WI38 (cell line): ENCODE data around the gene NIPAL1.

Source experiments
- H3K4me3 ChIP-seq: 2 replicates; pipeline ENCODE4 v1.5.1; 2011; ENCODE audit warnings: low read depth, mild to moderate bottlenecking, control low read depth, low read length
- TF ChIP-seq, protein P1 (sequence below): IDR thresholded peaks from 2 replicates; pipeline ENCODE4 v1.5.1; 2012; ENCODE audit warnings: low read depth, mild to moderate bottlenecking, control low read depth, low read length

The NIPAL1 gene

DNA sequence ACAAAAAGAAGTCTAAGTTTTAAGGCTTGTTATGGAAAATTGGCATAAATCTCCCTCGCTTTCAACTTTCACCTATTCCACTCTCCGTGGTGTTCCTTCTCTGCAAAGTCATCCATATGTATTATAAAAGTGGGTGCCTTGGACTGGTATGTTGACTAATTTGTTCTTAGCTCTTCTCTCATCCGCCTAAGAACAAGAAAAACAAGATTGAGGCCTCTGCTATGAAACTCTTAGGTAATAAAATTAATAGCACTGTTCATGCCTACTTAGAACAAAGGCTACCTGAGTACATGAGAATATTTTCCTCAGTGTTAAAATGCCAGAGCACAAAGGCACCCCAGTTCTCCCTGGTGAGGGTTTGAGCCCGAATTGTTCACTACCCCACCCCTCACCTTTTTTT lies 1.4 kb upstream of the NIPAL1 start:
- H3K4me3 ChIP-seq: no peak overlapping the region
- TF ChIP-seq, protein P1, sequence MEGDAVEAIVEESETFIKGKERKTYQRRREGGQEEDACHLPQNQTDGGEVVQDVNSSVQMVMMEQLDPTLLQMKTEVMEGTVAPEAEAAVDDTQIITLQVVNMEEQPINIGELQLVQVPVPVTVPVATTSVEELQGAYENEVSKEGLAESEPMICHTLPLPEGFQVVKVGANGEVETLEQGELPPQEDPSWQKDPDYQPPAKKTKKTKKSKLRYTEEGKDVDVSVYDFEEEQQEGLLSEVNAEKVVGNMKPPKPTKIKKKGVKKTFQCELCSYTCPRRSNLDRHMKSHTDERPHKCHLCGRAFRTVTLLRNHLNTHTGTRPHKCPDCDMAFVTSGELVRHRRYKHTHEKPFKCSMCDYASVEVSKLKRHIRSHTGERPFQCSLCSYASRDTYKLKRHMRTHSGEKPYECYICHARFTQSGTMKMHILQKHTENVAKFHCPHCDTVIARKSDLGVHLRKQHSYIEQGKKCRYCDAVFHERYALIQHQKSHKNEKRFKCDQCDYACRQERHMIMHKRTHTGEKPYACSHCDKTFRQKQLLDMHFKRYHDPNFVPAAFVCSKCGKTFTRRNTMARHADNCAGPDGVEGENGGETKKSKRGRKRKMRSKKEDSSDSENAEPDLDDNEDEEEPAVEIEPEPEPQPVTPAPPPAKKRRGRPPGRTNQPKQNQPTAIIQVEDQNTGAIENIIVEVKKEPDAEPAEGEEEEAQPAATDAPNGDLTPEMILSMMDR: no peak

DNA sequence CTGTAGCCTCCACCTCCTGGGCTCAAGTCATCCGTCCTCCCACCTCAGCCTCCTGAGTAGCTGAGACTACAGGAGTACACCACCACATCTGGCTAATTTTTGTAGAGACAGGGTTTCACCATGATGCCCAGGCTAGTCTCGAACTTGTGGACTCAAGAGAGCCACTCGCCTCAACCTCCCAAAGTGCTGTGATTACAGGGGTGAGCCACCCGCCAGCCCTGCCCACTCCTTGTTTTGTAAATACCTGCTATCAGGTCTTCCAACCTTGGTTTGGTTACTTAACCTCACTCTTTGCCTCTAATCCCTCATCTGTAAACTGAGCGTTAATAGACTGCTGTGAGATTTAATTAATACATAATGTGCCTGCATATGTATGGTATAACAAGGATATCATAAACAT lies 894 bp upstream of the NIPAL1 start:
- TF ChIP-seq, protein P1: no peak
- H3K4me3 ChIP-seq: no peak overlapping the region

DNA sequence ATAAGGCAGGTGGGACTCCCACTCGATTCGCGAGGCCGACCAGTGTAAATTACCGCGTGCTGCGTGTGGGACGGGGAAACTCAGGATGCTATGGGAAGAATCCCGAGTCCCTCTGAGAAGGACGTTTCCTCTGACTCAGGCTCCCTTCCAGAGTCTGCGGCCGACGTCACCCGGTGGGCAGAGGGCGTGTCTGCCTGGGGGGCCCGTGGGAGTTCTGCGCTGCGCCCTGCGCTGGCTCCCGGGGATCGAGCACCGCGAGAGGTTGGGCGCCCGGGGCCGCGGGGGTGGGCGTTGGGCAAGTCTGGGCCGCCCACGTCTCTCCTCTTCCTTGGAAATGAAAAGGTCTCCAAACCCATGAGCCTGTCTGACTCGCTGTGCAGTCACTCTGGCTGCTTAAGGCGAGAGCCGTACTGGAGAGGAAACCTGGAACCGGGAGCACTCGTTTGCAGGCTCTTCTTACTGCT lies 568 bp downstream of the NIPAL1 start:
- TF ChIP-seq, protein P1: no peak
- peak overlapping the region; percentile 61 for H3K4me3 ChIP-seq

DNA sequence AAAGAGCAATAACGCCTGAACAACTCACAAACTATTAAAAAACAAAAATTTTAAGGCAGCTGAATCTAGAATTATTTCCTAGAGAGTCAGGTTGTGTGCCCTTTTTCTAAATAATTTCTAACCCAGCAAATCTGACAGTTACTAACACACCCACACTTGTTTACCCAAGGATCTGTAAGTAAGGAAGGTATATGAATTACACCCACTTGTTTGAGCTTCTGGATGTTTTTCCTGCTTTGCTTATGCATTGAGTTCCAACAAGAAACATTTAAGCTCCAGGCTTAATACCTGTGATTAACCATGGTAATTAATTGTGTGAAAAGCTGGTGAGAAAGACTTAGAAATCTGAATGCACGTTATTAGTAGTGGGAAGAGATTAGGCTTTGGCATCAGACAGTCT lies 1.5 kb downstream of the NIPAL1 start:
- TF ChIP-seq, protein P1: no peak
- no peak overlapping the region for H3K4me3 ChIP-seq

DNA sequence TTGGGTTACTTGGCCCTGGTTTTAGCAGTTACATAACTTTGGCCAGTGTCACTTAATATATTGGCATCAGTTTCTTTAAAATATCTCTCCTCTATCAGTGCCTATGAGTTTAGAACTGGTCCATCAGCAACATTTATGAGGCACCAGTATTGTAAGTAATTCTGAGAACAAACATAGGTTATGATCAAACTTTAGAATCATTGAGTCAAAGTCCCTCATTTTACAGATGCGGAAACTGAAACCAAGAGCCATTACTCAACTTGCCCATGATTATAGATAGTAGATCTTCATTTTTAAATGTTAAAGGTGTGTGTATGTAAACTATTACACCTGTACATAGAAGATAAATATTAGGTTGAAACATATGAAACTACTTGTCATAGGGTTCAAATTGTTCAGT lies 4.5 kb downstream of the NIPAL1 start:
- TF ChIP-seq, protein P1: no peak

DNA sequence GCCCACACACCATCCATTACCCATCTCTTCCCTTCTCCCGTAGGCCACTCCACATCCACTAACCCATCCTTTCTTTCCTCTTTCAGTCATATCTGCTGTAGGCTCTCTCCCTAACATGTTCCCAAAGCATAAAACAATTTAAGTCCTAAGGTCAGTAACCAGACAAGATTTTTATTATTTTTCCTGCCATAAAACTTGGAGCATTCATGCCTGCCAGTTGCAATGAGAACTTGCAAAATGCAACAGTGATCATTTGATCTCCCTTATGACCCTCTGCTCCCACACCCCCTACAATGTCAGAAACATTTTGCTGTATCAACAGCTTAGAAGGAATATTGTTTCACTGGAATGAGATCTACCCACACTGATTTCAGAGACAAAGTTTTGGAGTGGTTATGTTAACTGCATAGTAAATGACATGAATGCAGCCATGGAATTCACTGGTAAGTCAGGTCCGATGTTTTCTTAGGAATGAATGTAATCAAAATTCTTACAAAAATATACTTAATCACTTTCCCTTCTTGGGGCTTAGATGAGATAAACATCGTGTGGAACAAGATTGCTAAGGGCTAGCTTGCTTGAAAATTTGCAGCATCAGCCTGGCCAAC lies 5.7 kb downstream of the NIPAL1 start:
- H3K4me3 ChIP-seq: no peak overlapping the region
- TF ChIP-seq, protein P1: no peak

More for the DNA sequence above, 4.5 kb downstream of the NIPAL1 start:
- no peak overlapping the region for H3K4me3 ChIP-seq

DNA sequence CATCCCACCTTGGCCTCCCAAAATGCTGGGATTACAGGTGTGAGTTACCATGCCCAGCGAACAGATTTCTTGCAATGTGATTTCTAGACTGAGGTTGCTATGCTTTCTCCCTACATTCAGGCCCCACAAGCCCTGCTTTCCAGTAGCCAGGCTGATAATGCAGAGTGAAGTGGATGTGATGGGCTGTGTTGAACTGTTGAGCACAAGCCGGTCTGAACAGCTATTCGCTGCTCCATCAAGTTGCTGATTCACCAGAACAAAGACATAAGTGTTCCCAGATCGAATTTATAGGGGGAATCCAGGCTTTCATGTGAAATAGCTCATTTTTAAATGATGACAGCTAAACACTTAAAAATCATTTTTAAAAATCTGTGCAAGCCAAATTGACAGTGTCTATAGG lies 8.0 kb downstream of the NIPAL1 start:
- TF ChIP-seq, protein P1: no peak
- H3K4me3 ChIP-seq: no peak overlapping the region
